ENCODE data around the gene CSNK2A1. TPM values are rescaled to one million over a fixed set of nuclear protein-coding genes. Genes with fewer than 3 reads are reported as not detected.

CSNK2A1 gene
- total RNA-seq, 1 donor from 2014 or later = 207 TPM

DNA sequence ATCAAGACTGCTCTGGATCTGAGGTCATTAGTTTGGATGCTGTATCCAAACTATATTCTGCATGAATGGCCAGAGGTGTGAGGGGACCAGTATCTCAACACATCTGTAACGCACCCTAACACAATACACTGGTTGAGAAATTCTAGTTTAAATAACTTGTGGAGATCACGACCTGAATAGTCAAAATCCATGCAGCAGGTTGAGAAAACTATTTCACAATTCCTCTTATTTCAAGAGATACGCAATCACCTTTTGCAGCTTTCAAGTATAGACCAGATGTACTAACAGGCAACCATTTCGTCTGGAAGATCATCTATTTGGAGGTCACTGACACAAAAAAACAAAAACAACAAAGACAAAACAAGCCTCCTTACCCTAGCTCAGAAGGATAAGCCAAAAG lies 11.1 kb downstream of the CSNK2A1 start:
- peaks cover 6% of the 10 kb centered on the region for H3K9me3 Mint-ChIP-seq
- TF ChIP-seq, protein P1, sequence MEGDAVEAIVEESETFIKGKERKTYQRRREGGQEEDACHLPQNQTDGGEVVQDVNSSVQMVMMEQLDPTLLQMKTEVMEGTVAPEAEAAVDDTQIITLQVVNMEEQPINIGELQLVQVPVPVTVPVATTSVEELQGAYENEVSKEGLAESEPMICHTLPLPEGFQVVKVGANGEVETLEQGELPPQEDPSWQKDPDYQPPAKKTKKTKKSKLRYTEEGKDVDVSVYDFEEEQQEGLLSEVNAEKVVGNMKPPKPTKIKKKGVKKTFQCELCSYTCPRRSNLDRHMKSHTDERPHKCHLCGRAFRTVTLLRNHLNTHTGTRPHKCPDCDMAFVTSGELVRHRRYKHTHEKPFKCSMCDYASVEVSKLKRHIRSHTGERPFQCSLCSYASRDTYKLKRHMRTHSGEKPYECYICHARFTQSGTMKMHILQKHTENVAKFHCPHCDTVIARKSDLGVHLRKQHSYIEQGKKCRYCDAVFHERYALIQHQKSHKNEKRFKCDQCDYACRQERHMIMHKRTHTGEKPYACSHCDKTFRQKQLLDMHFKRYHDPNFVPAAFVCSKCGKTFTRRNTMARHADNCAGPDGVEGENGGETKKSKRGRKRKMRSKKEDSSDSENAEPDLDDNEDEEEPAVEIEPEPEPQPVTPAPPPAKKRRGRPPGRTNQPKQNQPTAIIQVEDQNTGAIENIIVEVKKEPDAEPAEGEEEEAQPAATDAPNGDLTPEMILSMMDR (conservative IDR thresholded peaks at IDR 0.05) = no peak
- H3K36me3 Mint-ChIP-seq (ENCODE audit: low read depth) = peaks cover 23% of the 10 kb centered on the region
- H3K4me3 Mint-ChIP-seq = no peak overlapping the region
- H3K27me3 Mint-ChIP-seq (ENCODE audit: low read depth) = no peaks in the 10 kb centered on the region
- DNase-seq (ENCODE audit: low read depth, low spot score) = no peak
- no peak overlapping the region for H3K27ac Mint-ChIP-seq (ENCODE audit: unreplicated experiment)
- peaks cover 46% of the 10 kb centered on the region for H3K4me1 Mint-ChIP-seq

DNA sequence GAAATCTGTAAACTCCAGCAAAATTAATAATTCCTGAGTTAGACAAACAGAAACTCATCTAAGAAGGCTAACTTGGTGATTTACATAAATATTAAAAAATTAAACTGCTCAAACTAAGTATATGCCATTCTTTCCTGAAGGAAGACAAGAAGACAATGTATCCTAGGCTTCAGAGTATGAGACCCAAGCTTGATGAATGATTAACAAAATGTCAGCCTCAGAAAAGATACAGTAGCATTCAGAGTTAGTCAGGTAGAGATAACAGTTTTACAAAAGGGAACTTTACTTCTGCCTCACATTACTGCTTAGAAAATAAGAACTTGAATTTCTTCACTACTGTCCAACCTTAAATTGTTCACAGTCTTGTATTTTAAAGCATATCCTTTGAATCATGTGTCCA lies 12.0 kb downstream of the CSNK2A1 start:
- TF ChIP-seq, protein P1 (conservative IDR thresholded peaks at IDR 0.05) = no peak
- peaks cover 13% of the 10 kb centered on the region for H3K9me3 Mint-ChIP-seq
- no peaks in the 10 kb centered on the region for H3K27me3 Mint-ChIP-seq (ENCODE audit: low read depth)
- DNase-seq (ENCODE audit: low read depth, low spot score) = no peak
- no peak overlapping the region for H3K27ac Mint-ChIP-seq (ENCODE audit: unreplicated experiment)
- H3K4me3 Mint-ChIP-seq = no peak overlapping the region
- H3K36me3 Mint-ChIP-seq (ENCODE audit: low read depth) = peaks cover 33% of the 10 kb centered on the region
- H3K4me1 Mint-ChIP-seq = peaks cover 37% of the 10 kb centered on the region

DNA sequence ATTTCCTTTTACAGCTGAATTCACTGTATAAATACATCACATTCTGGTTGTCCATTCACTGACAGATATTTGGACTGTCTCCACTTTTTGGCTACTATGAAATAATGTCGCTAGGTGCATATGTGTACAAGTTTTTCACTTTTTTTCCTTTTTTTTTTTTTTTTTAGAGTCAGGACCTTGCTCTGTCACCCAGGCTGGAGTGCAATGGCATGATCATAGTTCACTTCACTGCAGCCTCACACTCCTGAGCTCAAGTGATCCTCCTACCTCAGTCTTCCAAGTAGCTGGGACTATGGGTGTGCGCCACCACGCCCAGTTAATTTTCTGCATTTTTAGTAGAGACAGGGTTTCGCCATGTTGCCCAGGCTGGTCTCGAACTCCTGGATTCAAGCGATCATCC lies 13.3 kb downstream of the CSNK2A1 start:
- H3K9me3 Mint-ChIP-seq = peaks cover 13% of the 10 kb centered on the region
- TF ChIP-seq, protein P1 (conservative IDR thresholded peaks at IDR 0.05) = no peak
- H3K36me3 Mint-ChIP-seq (ENCODE audit: low read depth) = peaks cover 41% of the 10 kb centered on the region
- peaks cover 26% of the 10 kb centered on the region for H3K4me1 Mint-ChIP-seq
- no peak overlapping the region for H3K27ac Mint-ChIP-seq (ENCODE audit: unreplicated experiment)
- no peaks in the 10 kb centered on the region for H3K27me3 Mint-ChIP-seq (ENCODE audit: low read depth)
- DNase-seq (ENCODE audit: low read depth, low spot score) = no peak
- no peak overlapping the region for H3K4me3 Mint-ChIP-seq

DNA sequence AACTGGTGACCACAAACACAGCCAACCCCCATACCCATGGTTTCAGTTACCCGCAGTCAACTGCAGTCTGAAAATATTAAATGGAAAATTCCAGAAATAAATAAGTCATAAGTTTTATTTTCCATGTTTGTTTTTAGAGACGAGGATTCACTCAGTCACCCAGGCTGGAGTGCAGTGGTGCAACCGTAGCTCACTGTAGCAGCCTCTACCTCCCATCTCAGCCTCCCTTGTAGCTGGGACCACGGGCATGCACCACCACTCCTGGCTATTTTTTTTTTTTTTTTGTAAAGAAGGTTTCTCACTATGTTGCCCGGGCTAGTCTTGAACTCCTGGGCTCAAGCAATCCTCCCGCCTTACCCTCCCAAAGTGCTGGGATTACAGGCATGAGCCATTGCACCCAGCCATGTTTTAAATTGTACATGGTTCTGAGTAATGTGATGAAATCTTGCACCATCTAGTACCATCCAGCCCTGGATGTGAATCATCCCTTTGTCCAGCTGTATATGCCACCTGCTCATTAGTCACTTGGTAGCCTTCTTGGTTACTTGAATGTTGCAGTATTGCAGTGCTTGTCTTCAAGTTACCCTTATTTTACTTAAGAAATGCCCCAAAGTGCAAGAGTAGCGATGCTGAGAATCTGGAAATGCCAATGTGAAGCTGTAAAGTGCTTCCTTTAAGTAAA lies 14.5 kb downstream of the CSNK2A1 start:
- no peak for DNase-seq (ENCODE audit: low read depth, low spot score)
- Mint-ChIP-seq H3K4me3 (no peak overlapping the region), H3K4me1 (peaks cover 17% of the 10 kb centered on the region), H3K9me3 (peaks cover 13% of the 10 kb centered on the region), H3K27me3 (ENCODE audit: low read depth) (no peaks in the 10 kb centered on the region), H3K27ac (ENCODE audit: unreplicated experiment) (no peak overlapping the region), H3K36me3 (ENCODE audit: low read depth) (peaks cover 41% of the 10 kb centered on the region)
- TF ChIP-seq, protein P1 (conservative IDR thresholded peaks at IDR 0.05) = no peak

DNA sequence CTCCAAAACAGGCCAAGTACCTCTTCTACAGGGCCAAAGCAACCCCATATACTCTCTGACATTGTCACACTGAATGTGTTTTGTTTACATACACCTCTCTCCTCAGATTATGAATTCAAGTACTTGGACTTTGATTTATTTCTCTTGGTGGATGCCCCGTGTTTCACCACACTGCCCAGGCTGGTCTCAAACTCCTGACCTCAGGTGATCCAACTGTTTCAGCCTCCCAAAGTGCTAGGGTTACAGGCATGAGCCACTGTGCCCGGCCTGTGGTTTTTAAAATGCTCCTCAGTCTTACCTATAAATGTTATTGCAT lies 16.1 kb downstream of the CSNK2A1 start:
- TF ChIP-seq, protein P1 (conservative IDR thresholded peaks at IDR 0.05) = no peak
- H3K4me1 Mint-ChIP-seq = peaks cover 8% of the 10 kb centered on the region
- peaks cover 13% of the 10 kb centered on the region for H3K9me3 Mint-ChIP-seq
- H3K27ac Mint-ChIP-seq (ENCODE audit: unreplicated experiment) = no peak overlapping the region
- DNase-seq (ENCODE audit: low read depth, low spot score) = no peak
- H3K36me3 Mint-ChIP-seq (ENCODE audit: low read depth) = peaks cover 49% of the 10 kb centered on the region
- no peaks in the 10 kb centered on the region for H3K27me3 Mint-ChIP-seq (ENCODE audit: low read depth)
- H3K4me3 Mint-ChIP-seq = no peak overlapping the region

Measured in neural crest cell (in vitro differentiated cells).